Measurements from ENCODE around the gene TMEM131L.
"Not testable (repeated sequence)": the region's sequence is repeated elsewhere in the genome, so short reads cannot be mapped to it uniquely, and the experiment has no call there.

The TMEM131L gene

DNA sequence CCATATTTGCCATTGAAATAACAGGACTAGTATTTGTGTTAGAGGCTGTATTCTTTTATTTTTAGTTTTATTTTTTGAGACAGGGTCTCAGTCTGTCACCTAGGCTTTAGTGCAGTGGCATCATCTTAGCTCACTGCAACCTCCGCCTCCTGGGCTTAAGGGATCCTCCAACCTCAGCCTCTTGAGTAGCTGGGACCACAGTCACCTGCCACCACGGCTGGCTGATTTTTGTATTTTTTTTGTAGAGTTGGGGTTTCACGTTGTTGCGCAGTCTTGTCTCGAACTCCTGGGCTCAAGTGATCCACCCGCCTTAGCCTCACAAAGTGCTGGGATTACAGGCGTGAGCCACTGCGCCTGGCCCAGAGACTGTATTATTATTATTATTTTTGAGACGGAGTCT, 15.3 kb downstream of the TMEM131L start:
- no peak for DNase-seq

DNA sequence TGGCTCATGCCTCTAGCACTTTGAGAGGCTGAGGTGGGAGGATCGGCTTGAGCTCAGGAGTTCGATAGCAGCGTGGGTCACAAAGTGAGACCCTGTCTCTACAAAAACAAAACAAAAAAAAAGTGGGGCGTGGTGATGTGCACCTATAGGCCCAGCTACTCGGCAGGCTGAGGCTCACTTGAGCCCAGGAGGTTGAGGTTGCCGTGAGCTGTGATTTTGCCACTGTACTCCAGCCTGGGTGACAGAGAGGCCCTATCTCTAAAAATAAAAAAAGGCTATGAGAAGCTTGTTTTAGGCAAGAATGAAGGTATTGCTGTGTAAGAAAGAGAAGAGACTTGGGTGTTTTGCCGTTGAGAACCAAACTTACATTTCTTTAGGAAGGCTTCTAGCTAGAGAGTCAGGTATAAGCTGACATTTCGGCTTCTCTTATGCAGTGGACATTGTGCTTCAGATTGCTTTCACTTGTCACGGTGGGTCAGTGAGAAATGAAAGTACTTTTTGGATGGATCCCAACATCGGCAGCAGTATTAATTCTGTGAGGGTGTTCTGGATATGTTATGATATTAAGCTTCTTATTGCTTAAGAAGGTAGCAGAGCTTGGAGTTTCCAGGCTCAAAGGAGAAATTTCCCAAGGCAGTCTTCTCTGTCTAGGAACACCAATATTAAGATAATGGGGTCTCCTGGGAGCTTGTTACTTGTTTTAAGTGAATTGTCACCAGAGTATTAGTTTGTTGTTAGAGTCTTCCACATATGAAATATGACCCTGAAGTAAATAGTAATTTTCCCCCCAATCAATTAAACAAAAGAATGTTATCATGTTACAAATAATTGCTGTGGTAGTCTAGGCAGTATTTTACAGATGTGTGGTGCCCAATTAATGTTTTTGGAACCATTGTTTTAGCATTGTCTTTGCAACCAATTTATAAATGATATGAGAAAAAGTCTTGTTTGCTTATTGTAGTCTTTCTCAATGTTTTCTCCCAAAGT, 17.6 kb downstream of the TMEM131L start:
- no peak for DNase-seq

DNA sequence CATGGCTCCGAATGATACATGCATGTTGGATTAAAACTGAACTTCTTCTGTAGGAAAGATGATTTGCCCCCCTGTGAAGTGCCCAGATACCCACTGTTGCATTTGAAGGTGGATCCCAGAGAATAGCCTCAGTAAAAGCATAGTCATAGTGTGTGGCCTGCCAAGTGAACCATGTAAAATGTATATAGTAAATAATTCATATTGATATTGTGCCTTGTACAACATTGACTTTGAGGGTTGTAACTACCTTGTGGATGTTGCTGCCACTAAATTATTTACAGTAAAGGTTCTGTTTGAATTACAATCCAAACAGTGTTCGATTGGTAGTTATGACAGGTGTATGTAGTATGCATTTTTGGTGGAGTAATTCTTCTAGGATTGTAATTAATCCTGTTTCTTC, 19.2 kb downstream of the TMEM131L start:
- no peak for DNase-seq

DNA sequence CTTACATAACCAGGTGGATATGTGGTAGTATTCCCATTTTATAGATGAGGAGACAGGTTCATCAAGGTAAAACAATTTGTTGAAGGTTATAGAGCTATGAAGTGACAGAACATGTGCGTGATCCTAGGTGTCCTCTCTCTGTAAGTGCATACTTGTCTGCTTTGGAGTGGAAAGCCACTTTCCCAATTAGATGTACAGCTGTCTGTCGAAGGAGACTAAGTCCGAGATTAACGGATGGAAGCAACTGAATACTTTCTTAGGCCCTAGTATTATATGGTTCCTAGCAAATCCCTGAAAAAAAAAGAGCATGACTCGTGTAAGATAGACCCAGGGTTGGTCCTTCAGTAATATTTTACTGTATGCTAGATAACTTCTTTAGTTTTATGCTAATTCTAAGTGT, 19.7 kb downstream of the TMEM131L start:
- DNase-seq, result no peak

DNA sequence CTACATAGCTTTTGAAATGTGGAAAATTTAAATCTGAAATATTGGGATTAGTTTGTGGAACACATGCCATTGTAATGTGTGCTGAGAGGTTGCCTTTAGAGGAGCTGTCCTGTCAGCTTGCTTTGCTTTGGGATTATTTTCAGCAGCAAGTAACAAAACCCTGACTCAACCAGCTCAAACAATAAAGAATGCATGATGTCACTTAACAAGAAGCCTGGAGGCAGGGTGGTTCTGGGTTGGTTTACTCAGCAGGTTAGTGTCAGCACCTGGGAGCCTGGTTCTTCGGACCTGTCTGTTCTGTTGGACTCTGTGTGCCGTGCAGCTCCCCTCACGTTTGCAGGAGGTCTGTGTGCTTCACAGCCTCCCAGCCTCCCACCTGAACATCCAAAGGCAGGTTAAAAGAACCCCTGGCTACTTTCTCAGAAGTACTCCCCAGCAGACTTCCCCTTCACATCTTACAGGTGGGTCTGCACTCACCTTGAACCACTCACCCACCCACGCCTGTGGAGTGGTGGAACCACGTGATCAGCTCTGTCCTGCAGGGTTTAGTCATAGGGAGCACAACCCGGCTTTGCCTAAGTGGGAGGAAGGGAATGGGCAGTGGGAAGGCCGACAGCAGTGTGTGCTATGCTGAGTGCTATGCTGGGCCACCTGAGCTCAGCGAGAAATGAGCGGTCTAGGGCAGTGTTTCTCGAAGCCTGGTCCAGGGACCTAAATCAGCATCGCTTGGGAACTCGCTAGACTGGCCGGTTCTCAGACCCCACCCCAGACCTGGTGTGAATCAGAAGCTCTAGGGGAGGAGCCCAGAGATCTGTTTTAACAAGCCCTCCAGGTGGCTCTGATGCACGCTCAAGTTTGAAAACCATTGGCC, 20.4 kb downstream of the TMEM131L start:
- DNase-seq, result no peak

DNA sequence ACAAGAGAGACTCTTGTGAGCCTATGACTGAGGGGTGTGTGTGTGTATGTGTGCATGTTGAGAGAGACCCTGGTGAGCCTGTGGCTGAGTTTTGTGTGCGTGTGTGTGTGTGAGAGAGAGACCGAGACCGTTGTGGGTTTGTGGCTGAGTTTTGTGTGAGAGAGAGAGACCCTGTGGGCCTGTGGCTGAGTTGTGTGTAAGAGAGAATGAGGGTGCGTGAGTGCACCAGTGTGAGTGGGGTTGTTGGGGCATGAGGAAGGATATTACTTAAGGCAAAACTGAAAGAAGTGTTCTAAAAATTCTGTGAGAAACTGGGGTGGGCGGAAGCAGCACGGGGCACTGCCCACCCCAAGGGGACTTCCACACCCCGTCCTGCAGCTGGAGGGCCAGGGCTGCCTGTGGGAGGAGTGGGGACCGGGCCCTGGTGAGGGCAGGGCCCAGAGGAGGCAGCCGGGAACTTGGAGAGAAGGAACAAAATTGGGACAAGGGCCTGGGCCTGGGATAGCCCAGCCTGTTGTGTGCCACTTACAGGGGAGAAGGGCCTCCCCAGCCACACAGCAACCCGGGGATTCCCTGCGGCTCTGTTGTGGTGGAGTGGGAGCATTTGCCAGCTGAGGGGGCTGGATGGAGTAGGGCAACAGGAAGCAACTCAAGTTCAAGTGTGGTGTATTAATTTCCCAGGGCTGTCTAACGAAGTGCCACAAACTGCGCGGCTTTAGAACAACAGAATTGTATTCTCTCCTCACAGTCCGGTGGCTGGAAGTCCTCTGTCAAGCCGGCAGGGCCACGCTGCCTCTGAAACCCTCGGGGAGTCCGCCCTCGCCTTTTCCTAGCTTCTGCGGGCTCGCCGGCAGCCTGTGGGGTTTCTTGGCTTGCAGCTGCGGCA, 22.1 kb downstream of the TMEM131L start:
- DNase-seq, result no peak

DNA sequence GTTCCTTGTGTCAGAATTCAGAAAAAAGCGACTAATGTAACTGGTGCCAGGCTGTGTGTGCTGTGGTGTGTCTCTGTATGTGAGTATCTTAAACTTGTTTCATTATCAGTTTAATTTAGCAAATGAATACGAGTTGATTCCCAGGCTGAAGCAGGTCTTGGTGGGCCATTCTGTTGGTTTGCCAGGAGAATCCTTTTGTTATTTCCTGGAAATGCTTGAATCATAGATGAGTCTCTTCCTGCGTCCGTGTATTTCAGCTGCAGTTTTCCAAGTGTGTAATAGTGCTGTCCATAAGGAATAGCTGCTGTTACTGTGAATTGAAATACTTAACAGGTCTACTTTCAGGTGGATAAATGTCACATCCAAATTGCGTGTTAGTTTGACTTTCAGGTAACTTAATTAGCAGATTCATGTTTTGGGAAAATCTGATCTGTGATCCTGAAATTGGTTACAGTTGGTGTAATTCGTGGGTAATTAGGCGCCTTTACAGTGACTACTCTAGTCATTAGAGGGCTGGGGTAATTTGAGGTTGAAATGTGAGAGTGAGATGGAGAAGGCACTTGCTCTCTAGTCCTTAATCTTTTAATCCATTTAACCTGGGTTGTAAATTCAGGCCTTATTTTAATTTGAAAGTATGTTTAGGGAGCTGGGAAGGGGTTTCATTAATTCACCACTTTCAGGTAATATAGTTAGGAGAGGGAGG, 23.8 kb downstream of the TMEM131L start:
- no peak for DNase-seq

DNA sequence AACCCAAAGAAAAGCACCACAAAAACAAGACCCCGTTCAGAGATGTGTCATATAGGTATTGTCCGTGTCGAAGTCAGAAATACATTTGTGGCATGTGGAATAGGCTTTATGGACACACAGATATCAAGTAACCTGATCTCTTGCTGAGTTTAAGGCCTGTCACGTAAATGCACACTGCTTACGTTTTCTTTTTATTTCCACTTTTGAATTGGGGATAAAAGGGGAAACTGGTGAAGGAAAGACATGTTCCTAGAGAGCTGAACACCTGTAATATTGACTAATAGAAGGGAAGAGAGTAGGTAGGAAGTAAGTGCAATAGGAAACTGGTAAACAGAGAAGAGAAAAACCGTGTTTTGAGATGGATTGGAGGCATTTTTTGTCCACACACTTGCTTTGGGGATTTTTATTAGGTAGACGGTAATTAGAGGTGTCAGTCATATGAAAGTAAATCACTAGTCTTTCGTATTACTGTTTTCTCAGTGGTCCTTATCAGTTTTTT, 24.9 kb downstream of the TMEM131L start:
- no peak for DNase-seq

DNA sequence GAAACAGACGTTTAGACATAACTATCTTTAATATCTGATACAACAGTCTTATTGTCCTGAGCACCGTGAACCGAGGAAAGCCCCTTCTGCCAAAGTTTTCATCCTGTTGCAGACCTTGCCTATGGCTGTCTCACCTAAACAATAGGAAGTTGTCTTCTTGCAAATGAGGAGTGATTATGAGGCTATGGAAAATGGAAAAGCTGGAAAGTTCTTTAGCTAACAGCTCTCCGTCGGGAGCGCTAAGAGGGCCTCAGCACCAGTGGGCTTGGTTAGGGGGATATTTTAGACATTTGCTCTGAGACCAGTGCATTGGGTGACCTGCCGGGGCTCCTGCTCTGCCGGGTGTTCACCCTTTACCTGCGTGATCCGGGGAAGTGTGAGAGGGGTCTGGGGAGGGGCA, 28.4 kb downstream of the TMEM131L start:
- DNase-seq, result no peak

DNA sequence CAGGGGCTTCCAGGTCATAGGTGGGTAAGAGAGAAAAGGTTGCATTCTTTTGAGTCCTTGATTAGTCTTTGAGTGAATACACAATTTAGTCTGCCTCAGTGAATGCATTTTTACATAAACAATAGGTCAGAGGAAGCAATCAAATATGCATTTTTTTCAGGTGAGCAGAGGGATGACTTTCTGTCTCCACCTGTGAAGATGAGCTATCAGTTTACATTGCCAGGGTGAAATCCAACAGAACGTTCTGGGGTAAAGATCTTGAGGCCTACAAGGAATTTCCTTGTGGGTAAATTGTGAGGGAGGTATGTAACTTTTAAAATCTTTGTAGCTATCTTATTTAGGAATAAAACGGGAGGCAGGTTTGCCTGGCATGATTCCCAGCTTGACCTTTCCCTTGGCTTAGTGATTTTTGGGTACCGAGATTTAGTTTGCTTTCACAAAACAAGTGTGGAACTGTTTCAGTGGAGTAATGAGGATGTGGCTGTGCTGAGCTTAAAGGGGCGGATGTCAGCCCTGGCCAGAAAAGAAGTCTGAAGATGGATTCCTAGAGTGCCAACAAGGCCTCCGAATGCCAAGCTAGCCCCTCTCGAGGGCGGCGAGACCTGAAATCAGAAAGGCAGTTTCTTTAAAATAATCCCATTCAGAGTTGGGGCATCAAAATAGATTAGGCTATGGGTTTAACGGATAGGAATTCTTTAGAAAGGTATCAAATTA, 29.5 kb downstream of the TMEM131L start:
- DNase-seq, result no peak

DNA sequence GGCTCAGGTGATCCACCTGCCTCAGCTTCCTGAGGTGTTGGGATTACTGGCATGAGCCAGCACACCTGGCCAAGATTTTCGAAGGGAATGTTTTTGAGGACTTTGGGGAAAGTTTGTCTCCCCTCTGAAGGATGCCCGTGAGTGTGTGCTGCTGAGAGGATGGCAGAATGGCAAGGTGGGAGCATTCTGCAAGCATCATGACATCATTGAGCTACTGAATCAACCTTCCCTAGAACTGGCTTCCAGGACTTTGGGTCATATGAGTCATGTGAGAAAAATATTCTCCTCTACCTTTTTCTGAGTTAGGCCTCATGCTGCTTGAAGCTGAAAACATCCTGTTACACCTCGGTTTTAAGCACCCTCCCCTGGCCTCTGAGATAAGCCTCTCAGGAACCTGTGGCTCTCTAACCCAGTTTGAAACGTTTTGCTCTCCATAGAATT, 31.0 kb downstream of the TMEM131L start:
- DNase-seq, result no peak

DNA sequence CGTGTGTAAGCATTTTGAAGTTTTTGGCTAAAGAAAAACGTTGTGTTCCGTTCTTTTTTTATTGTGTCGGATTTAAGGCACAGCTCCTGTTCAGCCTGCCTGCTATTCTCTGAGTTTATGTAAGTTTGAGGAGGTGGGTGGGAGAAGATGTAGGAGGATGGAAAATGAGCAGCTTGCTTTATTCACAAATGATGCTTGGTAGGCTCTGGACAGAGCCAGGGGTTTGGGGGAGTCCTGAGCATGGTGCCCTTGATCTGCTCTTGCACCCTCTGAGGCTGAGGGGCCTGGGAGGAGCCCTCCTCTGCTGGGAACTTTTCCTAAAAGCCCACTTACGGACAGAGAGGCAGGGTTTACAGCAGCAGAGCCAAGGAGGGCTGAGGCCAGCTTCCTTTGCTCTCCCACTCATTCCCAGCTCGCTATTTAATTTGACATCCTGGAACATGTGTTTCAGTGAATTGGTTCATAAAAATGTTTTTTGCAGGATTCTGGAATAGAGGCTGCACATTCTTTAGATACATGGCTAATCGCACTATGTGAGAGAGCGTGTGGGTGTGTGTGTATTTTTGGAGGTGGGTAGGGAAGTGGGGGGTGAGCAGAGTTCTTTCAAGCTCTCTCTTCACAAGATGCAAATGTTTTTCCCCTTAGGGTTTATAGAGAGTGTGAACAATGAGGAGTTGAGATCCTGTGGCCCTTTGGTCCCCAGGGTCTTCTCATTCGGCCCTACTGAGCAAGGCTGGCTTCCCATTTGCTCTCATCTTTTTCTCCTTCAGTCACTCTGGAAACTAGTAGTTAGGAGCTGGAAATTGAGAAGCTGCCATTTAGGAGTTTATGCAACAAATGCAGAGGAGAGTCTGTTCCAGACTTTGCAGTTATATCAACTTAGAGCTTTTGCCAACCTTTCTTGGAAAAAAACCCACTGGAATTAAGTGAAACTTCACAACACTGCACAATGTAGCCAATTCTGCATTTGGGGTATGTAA, 32.1 kb downstream of the TMEM131L start:
- no peak for DNase-seq

DNA sequence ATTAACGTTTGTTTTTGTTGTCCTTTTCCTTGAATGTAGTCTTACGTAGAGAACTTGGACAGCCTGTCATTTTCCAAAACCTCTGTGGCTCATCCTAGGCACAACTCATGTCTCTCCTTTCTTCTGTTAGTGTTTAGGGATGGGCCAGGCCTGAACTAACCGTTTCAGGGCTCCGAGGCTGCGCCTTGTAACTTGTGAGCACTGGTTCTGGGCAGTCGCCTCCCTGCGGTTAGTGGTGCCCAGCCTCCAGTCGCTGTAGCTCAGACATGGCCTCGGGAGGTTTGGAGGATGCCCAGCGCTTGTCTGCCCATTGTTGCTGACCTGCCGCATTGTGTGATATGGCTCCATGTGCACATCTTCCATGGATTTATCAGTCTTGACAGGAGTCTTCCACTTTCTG, 32.8 kb downstream of the TMEM131L start:
- DNase-seq, result no peak

DNA sequence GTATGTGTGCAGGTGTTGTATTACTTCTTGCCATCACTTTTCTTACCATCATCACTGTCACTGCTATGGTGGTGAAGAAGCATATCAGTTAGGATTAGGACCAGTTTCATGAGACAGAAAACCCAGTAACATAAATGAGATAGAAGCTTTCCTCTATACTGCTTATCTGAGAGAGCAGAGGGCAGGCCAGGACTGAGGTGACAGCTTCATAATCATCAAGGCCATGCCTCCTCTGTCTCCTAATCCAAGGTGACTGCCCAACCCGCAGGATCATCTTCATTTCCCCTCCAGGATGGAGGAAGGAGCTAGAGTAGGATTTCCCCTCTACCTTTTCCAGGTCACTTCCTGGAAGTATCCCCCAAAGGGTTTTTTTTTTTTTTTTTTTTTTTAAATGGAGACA, 35.4 kb downstream of the TMEM131L start:
- no peak for DNase-seq

DNA sequence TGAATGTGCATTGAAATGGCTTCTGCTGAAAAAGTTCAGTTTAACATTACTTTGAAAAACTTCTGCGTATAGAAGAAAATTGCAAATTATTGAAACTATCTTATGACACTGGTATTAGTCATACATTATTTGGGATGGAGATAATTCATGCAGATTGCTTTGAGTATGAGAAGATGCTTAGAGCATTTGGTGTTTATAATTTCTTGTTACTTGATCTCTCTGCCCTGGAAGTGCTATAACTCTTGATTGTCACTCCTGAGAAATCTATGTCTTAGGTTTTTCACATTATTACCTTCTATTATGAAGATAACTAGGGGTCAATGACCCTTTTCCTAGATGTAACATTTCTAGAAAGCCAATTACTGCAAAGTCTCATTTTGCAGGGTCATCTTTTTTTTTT, 36.4 kb downstream of the TMEM131L start:
- DNase-seq, result no peak

DNA sequence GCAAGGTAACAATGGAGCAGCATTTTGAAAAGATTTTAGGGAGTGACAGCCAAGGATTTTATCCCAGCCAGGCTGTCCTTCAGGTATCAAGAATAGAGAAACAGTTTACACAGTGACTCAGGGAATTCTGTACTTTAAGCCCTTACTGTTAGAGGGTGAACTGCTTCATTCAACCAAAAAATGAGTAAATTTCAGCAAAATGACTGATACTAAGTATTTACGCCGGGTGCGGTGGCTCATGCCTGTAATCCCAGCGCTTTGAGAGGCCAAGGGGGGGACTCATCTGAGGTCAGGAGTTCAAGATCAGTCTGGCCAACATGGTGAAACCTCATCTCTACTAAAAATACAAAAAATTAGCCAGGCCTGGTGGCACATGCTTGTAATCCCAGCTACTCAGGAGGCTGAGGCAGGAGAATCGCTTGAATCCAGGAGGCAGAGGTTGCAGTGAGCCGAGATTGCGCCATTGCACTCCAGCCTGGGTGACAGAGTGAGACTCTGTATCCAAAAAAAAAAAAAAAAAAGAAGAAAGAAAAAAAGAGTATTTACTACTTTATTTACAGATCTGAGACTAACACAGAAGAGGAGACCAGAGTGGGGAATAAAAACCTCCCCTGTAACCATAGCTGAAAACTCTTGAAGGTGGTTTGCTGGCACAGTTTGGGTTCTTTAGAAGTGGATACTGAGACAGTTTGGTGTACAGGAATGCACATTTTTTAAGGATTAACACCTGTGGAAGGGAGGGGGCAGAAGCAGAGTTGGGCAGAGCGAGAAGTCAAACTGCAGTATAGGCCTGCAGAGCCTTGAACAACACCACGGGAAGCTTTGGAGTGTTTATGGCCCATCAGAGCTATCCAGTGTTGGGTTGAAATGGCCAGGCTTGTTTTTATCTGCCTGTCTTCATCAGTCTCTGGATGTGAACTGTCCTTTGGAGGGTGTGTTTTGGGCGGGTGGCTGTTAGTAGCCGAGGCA, 40.5 kb downstream of the TMEM131L start:
- no peak for DNase-seq

DNA sequence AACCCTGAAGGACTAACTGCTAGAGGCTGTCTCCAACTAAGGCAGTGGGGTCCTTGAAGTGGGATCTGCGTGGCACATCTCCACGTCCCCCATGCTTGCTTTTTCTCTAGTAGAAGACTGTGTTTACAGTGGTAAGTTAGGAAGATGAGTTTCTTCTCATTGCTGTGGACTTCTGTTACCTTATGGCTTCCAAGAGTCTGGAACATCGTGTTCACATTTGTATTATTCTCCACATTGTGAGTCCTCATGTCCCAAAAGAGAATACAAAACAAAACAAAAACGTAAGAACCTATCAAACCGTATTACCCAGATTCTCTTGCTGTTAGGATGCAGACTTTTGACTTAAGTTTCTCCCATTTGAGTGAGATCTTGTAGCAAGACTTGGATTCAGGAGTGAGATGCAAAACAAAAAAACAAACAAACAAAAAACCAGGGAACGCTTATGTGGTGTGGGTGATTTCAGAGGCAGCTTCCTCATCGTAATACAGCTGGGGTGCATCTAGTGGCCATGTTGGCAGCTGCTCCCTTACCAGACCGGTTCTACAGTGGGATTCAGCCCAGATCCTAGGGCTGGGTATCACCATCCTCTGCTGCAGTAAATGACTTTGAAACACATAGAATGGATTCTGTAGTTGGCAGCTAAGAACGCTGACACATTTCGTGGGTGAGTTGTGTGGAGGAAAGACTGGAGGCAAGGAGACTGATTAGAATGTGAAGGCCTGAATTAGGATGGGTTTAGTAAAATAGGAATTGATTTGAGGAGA, 41.3 kb downstream of the TMEM131L start:
- no peak for DNase-seq

DNA sequence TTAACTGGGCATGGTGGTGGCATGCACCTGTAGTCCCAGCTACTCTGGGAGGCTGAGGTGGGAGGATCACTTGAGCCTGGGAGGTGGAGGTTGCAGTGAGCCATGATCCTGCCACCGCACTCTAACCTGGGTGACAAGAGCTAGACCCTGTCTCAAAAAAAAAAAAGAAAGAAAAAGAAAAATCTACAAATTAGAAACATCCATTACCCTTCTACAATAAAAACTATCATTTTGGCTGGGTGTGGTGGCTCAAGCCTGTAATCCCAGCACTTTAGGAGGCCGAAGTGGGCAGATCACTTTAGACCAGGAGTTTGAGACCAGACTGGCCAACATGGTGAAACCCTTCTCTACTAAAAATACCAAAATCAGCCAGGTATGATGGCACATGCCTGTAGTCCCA, 43.1 kb downstream of the TMEM131L start:
- DNase-seq, result not testable (repeated sequence)

Data from cerebellar nuclear complex (tissue), 1 donor.